Measurements from ENCODE around the gene OR2M5. TPM values are rescaled to one million over a fixed set of nuclear protein-coding genes. Genes with fewer than 3 reads are reported as not detected.

OR2M5 gene
- total and polyA plus RNA-seq, 9 of the 15 experiments (the other 6 are each of a cell fraction or from before 2014, with no cell fraction given), result not detected

- H3K9me3 ChIP-seq (replicated peaks; ENCODE audit: control insufficient read depth, insufficient read depth, low read depth, low read length), result no peaks in the 10 kb centered on the region; the same call in 1 of the 2 replicates
- TF ChIP-seq TSHZ1 (CRISPR knock-in tag; IDR thresholded peaks at IDR 0.05) (no peak), LCOR (CRISPR knock-in tag; IDR thresholded peaks at IDR 0.05) (no peak), ZNF436 (CRISPR knock-in tag; IDR thresholded peaks at IDR 0.05) (no peak), ZNF175 (CRISPR knock-in tag; IDR thresholded peaks at IDR 0.05; ENCODE audit: low read depth) (no peak), ZBTB1 (CRISPR knock-in tag; IDR thresholded peaks at IDR 0.05; ENCODE audit: borderline replicate concordance, low read depth) (no peak), HLTF (IDR thresholded peaks at IDR 0.05) (no peak), RNF2 (IDR thresholded peaks at IDR 0.05) (no peak)
- ChIA-PET POLR2A (no interaction called here), CTCF (ENCODE audit: low intra/inter-chr PET ratio) (no interaction called here)
- no peak overlapping the region for H3K4me3 ChIP-seq
- no peaks in the 10 kb centered on the region for H3K9me1 ChIP-seq (ENCODE audit: control insufficient read depth, insufficient read depth, low read length)
- 0% methylated on average over 1 of the region's 1 CpG for WGBS (ENCODE audit: insufficient coverage, low coverage, missing lambda C conversion rate)
- no peak overlapping the region for H3K4me2 ChIP-seq (ENCODE audit: insufficient read depth, low read length)
- in situ Hi-C loops (cut with MboI), result no loop called here
- ATAC-seq (no peak), DNase-seq (ENCODE audit: extremely low read depth in 1 of 4, low spot score in 3 of 4) (no peak), FAIRE-seq (no peak)
- no peak overlapping the region for H2AFZ ChIP-seq (ENCODE audit: low read depth, low read length)
- no peaks in the 10 kb centered on the region for H4K20me1 ChIP-seq (replicated peaks; ENCODE audit: control insufficient read depth, insufficient read depth, low read length)
- intact Hi-C loops (cut with micrococcal nuclease), result no loop called here
- no peaks in the 10 kb centered on the region for H3K27me3 ChIP-seq (ENCODE audit: control insufficient read depth in 2 of 2, insufficient read depth in 2 of 2, low read length in 2 of 2)
- no peaks in the 10 kb centered on the region for H3K4me1 ChIP-seq (replicated peaks in 1 of 2; ENCODE audit: control insufficient read depth in 2 of 2, insufficient read depth in 2 of 2, low read length in 2 of 2)
- BruUV-seq (replicated peaks), result no TSS peak
- no peak overlapping the region for H3K9ac ChIP-seq (ENCODE audit: insufficient read depth in 1 of 2, low read depth in 2 of 2, low read length in 2 of 2)
- H3K27ac ChIP-seq (ENCODE audit: extremely low read depth, low read depth, low read length), result no peak overlapping the region
- no peaks in the 10 kb centered on the region for H3K36me3 ChIP-seq (ENCODE audit: control insufficient read depth, insufficient read depth, low read length)
- no peaks in the 10 kb centered on the region for H3K79me2 ChIP-seq (ENCODE audit: control insufficient read depth, insufficient read depth, low read length)
Observed at GRCh38 chr1:248143311-248143710, 1.6 kb upstream of the OR2M5 start.

Data from K562 (cell line).